NCI-H1048 (cell line): ENCODE data around the gene LARP4B.

Experiments
- DNase-seq: peaks from one replicate; lab custom pipeline; 2025; lab: John Stamatoyannopoulos, UW

Gene LARP4B

DNA sequence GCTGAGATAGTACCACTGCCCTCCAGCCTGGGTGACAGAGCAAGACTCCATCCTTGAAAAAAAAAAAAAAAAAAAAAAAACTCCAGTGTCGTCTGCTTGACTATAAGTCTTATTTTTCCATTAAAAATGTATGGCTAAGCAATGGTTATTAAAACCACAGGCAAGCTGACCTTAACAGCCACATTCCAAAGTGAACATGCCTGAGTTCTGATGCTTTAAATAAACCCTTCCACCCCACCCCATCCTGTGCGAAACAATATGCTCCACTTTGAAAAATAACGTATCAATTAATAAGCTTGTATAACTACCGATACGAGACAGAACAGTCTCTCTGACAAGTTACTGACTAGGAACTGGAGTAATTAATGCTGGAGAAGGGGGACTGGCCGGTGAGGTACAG, 63.7 kb downstream of the LARP4B start:
- no peak for DNase-seq

DNA sequence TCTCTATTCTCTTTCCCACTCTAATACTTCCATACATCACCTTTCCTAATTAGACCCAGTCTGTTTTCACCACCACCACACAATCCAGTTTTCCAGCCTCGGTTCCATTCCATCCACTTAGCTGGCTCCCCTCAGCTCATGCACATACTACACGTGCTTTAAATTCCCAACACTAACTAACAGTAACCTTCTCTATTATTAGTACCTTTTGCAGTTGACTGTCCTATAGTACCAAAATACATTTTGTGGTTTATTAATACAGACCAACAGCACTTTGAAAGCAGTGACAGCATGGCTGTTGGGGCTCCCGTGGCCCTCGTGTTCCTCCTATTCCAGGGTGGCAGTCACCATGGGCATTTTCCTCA, 64.9 kb downstream of the LARP4B start:
- no peak for DNase-seq

DNA sequence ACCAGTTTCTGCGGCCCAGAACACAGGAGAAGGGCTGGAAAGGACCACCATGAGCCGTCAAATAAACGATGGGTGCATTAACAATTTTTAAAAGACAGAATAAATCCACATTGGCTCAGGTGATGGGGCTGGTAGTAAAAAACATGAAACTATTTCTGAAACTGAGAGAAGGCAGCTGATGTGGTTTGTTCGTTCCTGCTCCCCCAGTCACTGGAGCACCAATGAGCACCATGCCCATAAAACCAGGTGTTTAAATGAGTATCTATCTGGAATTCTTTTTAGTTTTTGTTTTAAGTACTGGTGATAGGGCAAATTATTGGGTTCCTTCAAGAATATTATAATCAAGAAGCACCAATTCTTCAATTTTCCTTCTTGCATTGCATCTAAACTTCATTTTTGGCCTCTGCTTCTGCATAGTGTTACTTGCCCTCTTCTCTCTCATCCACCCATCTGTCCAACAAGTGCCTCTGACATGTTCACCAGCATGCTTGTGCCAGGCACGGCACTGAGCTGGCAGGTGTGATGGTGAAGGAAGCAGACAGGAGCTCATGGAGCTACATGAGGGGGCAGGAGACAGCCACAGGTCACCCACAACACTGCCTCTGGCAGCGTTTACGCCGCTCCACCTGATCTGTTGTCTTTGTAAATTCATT, 65.5 kb downstream of the LARP4B start:
- DNase-seq: no peak

DNA sequence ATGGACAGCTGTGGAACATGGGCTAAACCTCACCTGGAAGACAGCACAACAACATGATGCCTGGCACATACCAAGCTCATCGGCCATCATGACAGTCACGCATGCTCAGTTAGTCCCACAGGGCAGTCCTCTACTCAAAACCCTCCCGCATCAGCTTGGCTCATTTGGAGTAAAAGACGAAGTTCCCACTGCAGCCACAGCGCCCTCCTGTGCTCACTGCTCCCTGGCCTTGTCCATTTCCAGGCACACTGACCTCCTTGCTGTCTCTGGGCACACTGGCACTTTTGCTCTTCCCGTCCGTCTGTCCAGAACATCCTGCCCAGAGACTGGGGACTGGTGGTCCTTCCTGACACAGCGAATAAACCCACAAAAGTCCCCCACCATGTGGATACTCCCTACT, 66.2 kb downstream of the LARP4B start:
- DNase-seq: no peak

DNA sequence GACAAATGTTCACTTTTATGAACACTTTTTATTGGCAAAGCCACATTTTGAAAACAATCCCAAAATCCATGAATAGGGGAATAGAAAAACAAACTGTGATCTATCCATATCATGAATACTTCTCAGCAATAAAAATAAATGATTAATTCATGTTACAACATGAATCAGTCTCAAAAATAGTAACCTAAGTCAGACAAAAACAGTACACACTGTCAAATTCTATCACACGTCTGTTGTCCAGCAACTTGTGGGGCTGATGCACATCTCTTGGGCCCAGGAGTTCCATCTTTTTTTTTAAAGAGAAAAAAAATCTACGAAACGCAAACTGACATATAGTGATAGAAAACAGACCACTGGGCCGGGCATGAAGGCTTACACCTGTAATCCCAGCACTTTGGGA, 71.0 kb downstream of the LARP4B start:
- no peak for DNase-seq

DNA sequence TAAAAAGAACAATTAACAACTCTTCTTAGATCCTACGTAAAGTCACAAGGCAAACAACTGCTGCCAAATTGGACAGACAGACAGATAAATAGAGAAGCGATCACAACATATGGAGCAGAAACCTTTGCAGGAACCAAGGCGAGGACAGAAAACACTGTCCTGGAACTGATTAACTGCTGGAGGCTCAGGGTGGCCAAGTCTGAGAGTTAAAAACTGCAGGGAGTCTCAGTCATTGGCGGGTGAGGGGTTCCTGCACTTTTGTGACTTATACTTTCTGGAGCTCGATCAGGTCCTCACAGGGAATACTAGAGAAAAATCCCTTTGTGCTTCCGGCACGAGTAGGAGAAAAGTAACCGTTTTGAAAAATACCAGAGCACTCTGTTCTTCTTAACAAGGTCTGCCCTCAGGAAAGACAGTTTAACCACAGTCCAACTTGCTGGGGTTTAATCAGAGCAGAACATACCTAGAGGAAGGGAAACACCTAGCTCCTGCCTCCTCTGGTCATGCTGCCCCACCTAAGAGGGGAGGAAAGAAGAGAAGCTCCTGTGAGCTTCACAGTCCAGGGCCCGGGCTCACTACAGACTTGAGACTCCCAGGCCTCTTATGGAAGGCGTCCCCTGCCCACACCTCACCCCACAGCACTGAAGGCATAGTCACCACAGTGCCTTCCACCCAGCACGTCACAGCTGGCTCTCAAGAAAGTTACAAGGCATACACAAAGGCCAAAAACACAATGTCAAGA, 74.9 kb downstream of the LARP4B start:
- DNase-seq: no peak

DNA sequence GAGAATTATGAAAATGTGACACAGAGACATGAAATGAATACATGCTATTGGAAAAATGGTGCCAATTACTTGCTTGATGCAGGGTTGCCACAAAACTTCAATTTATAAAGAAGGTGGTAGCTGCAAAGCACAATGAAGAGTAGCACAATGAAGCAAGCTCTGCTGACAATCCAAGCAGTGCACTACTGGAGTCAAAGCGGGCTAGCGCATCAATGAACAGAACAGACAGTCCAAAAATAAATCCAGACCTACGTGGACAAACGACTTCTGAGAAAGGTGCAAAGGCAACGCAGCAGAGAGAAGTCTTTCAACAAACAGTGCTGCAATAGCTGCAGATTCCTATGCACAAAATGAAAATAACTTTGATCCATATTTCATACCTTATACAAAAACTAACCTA, 75.8 kb downstream of the LARP4B start:
- no peak for DNase-seq

DNA sequence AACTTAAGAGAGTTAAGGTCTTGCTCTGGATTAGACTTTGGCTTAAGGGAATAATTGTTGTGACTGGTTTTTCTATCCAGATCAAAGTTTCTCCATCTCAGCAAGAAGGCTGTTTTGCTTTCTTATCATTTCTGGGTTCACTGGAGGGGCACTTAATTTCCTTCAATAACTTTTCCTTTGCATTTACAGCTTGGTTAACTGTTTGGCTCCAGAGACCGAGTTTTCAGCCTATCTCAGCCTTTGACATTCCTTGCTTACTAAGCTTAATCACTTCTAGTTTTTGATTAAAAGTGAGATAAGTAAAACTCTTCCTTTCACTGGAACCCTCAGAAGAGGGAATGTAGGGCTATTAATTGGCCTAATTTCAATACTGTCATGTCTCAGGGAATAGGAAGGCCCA, 76.4 kb downstream of the LARP4B start:
- DNase-seq: no peak

DNA sequence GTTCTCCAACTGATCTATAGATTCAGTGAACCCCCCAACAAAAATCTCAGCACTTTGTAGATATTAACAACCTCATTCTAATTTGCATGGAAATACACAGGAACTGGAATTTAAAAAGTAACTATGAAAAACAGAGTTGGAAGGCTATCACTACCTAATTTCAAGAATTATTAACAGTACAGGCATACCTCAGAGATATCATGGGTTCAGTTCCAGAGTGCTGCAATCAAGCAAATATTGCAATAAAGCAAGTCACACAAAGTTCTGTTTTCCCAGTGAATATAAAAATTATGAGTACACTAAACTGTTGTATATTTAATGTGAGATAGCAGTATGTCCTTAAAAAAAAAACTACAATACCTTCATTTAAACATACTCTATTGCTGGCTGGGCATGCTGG, 78.5 kb downstream of the LARP4B start:
- no peak for DNase-seq

DNA sequence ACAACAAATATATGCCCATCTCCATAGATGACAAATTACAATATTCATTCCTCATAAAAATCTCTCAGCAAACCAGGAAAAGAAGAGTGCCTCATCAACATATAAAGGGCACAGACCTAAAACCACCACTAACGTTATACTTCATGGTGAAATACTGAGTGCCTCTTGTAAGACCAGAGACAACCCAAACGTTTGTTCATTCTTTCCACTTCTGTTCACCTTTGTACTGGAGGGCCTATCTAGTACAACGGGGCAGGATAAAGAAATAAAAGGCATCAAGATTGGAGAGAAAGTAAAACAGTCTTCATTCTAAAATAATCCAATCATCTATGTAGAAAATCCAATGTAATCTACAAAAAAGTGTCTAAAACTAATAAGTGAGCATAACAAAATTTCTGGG, 79.1 kb downstream of the LARP4B start:
- no peak for DNase-seq

DNA sequence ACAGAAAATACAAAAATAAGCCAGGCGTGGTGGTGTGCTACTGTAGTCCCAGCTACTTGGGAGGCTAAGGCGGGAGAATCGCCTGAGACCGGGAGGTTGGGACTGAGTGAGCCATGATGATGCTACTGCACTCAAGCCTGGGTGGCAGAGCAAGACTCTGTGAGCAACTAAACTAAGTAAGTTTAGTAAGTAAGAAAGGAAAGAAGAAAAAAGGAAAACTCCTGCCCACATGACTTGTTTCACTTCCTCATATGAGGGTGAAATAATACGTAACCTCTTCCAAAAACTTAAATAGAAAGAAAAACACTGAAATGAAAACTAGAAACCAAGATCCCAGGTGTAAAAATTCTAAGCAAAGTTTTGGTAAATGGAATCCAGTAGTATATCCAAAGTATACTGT, 79.6 kb downstream of the LARP4B start:
- DNase-seq: no peak

DNA sequence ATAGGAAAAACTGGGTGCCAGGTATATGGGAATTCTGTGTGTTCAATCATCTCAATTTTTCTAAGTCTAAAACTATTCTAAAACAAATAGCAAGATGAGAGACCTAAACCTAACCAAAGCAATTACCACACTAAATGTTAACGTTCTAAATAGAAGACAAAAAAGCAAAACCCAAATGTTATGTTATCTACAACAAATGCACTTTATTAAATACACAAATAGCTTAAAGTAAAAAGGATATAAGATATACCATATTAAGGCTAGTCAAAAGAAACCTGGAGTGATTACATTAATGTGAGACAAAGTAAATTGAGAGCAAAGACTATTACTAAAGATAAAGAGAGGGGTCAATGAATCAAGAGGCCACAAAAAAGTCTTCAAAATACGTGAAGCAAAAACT, 81.4 kb downstream of the LARP4B start:
- DNase-seq: no peak

DNA sequence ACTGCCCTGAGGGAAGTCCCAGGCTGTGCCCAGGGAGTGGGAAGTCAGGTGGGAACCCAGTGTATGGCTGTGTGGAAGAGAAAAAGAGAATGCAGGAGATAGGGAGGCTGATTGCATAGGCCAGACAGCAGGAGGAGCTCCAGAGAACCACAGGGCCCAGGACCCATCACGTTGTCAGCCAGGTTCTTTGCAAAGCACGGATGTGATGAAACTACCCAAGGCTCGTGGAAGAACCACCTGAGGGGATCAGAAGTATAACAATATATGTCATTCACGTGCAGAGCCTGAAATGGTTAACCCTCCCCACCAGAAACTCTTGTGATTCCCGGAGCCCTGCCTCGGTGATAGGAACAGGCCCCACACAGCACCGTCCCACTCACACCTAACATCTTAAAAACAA, 83.6 kb downstream of the LARP4B start:
- no peak for DNase-seq

DNA sequence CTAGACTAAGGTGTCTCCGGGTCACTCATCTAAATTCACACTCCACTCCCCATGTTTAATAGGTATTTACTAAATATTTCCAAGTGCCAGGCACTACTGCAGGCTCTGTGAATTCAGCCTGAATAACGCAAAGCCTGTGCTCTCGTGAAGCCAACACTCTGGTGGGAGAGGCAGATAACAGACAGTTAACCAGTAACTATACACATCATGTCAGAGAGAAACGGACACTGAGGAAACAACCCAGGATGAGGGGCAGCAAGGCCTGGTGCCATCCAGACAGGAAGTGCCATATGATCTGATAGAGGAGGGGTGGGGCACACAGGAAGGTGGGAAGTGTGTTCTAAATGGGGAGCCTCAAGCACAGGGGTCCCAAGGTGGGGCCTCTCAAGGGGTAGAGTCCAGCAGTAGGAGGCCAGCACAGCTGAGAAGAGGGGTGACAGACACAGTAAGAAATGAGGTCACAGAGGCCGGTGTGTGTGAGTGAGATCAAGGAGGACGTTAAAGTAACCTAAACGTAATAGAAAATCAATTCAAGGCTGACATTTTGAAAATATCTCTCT, 85.3 kb downstream of the LARP4B start:
- DNase-seq: no peak

DNA sequence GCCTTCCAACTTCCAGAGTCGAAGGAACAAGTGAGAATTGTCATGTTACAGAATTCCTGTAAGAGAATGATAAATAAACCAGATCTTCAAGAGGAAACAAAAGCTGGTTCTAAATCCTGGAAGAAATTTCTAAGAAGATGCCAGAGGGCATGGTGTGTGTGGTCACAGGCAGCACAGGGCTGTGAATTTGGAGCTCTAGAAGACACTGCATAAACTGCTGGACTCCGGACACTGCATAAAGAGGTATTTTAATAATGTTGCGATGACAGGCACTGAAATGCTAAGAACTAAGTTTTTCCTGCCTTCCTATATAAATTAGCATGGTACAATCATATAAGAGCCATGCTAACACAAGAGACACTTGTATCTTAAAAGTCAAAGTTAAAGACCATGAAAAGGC, 86.0 kb downstream of the LARP4B start:
- no peak for DNase-seq

DNA sequence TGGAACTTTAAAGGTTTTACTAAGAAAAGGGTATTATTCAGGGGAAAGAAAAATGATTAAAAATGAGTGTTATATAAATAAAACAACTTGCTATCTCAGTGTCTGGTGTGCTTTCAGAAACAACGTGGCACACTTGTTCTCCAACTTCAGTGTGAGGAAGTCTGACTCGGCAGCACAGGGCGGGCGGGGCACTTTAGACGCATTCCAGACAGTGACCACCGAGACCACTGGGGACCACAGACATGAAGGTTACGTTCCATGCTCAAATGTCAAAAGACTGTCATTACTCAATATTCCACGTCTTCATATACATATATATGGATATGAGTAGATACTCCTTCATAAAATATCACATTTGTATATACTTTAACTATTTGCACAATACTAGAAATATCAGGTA, 87.0 kb downstream of the LARP4B start:
- no peak for DNase-seq

DNA sequence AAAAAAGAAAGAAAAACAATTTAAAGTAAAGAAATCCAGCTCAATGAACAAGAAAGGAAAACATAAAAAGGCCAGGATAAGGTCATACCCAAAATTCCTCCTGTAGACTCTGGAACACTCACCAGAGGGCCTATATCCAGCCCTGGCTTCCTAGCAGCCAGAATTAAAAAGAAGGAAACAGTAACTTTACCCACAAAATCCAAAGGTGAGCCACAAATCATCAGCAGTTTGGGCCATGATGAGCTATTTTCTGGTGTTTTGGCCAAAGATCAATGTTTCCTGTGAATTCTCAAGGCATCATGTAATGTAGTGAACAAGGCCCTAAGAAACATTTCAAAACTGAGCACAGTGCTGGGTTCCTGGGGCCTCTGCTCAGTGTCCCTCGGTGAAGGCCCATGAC, 87.8 kb downstream of the LARP4B start:
- no peak for DNase-seq

DNA sequence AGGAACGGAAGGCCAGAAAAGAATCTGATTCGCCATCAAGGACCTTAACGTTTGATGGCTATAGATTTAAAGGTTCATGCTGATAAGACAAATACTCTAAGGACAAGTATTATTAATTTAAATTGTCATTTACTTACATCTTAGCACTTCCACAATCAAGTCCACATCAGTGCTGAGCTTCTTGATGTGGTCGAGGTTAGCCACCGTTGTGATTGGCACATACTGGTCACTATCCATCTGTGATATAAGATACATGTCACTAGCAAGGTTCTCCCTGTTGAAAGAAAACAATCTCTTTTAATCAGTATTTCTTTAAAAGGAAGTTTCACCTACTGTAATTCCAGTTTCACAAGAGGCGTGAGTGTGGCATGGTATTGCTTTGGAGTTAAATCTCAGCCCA, 88.7 kb downstream of the LARP4B start:
- DNase-seq: no peak

DNA sequence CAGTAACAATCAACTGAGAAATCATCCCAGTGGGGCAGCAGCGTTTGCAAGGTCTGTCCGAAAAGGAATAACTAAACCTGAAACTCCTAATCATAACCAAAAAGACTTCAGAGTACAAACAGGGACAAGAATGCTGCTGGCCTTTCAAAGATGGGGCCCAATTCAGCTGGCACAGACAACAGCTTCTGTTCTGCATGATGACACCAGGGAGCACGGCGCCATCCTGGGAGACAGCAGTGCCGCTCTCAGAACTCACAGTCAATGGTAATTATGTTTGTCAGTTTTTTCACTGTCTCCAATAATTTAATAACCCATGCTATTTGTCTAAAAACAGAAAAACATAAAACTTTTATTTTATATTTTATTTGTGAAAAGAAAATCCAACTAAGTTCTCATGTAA, 90.0 kb downstream of the LARP4B start:
- DNase-seq: no peak

DNA sequence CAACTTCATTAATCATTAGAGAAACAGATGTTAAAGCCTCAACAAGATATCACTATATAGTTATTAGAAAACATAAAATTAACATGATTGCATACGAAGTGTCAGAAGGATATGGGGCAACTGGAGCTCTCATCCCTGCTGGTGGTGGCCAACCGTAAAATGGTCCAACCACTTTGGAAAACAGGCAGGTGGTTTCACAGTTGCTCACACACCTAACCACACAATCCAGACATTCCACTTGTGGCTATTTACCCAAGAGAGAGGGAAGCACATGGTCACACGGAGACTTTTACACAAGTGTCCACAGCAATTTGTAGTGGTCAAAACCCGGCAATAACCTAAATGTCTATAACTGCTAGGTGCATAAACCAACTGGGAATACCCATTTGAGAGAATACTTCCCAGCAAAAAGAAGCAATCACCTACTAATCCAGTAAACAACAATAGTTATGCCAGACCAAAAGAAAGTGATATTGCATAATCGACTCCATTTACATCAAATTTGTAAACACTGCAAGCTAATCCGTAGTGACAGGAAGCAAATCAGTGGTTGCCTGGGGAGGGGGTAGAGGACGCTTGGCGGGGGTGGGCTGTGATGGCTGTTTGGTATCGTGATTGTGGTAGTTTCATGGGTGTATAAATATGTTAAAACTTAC, 91.8 kb downstream of the LARP4B start:
- DNase-seq: no peak

DNA sequence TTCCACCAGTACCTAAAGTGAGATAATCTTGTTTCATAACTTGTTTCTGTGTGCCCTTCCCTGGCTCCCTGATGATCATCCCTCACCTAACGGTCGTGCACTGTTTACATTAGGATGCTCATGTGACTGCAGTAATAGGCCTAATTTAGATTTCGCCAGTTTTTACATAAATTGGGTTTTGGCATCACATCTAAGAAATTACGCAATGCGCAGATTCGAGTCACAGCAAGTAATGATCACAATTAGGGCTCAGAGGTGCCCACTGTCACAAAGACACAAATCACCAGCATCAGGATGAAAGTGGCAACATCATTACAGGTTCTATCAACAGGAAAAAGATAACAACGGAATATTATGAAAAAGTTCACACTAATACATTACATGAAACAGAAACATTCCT, 94.7 kb downstream of the LARP4B start:
- DNase-seq: no peak

DNA sequence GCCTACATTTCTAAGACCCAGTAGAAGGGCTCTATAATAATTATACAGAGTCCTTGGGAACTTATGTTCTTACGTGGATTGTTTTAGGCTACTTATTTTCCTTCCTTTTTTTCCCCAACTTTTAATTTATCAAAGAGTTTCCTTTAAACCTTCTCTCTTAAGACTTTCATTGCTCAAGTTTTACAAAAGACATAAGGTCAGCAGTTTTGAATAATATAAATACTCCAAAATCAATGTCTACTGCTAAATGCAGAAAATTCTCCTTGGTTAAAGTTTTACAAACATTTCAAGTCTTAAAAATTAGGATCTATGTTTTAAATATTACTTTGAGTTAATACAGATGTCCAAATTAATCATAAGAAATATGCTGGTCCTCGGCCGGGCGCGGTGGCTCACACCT, 97.0 kb downstream of the LARP4B start:
- no peak for DNase-seq

DNA sequence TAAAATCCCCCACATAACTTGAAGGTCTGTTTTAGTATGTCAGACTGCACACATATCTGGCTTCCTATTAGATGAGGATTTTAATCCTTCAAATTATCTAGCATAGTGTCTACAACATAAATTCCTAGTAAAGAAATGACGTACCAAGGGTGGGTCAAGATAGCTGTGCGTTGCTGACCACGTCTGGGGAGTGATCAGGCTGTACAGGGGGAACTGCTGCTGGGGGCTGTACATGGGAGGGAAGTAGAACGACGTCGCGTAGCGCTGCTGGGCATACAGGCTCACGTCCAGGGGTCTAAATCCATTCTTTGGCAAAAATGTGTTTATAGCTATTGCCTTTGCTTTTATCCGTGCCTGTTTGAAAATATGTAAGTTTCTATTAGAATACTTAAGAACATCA, 102.3 kb downstream of the LARP4B start:
- no peak for DNase-seq
